Adrenal gland (tissue), 12 donors: ENCODE results near the gene STK35. TPM values are rescaled to one million over a fixed set of nuclear protein-coding genes. Genes with fewer than 3 reads are reported as not detected.

Experiments used
- DNase-seq, 7 donors: peaks; one replicate each; pipeline ENCODE4 v3.0.0-alpha.2; 2019 to 2020
- H3K27ac ChIP-seq, 5 donors: fragments of 200-600 bp; sonication (generic) in 4 of 5; 1 replicate in 3 of 5; 2 replicates in 2 of 5; pipeline versions ENCODE4 v1.5.1 to v1.8.0; 2016 to 2020; ENCODE audit warnings: mild to moderate bottlenecking in 1 of 5
- H3K27me3 ChIP-seq: fragments of 200-600 bp; 2 replicates; pipeline ENCODE4 v1.8.0; 2021
- H3K36me3 ChIP-seq, 2 donors: fragments of 200-600 bp; replicated peaks in 1 of 2; 1 replicate in 1 of 2; 2 replicates in 1 of 2; pipeline versions ENCODE4 v1.5.1 to v1.8.0; 2018 to 2022
- H3K4me1 ChIP-seq, 2 donors: fragments of 200-600 bp; replicated peaks in 1 of 2; 1 replicate in 1 of 2; 2 replicates in 1 of 2; pipeline versions ENCODE4 v1.5.1 to v1.8.0; 2018 to 2021
- H3K4me3 ChIP-seq, 4 donors: fragments of 200-600 bp; sonication (generic) in 3 of 4; one replicate each; pipeline ENCODE4 v1.5.1; 2016 to 2018
- H3K9me3 ChIP-seq, 3 donors: fragments of 200-600 bp; sonication (generic) in 1 of 3; replicated peaks in 1 of 3; 1 replicate in 2 of 3; 2 replicates in 1 of 3; pipeline versions ENCODE4 v1.5.1 to v1.8.0; 2016 to 2021
- CTCF ChIP-seq, 6 experiments: fragments of 450-650 bp in 4 of 6; fragments of 200-600 bp in 2 of 6; sonication (generic) in 1 of 6; IDR thresholded peaks; 1 replicate in 5 of 6; 2 replicates in 1 of 6; pipeline versions ENCODE4 v1.5.1 to v1.8.0; 2016 to 2021; ENCODE audit warnings: antibody characterized with exemption in 6 of 6, mild to moderate bottlenecking in 2 of 6, moderate library complexity in 1 of 6
- POLR2A ChIP-seq, 2 donors: fragments of 450-650 bp; IDR thresholded peaks; one replicate each; pipeline ENCODE4 v1.6.1; 2017; ENCODE audit warnings: antibody characterized with exemption in 2 of 2, mild to moderate bottlenecking in 2 of 2, moderate library complexity in 1 of 2
- WGBS, 4 donors: extraction: QIAGEN DNeasy Blood & Tissue Kit in 2 of 4; methylation state at CpG; one replicate each; pipeline versions ENCODE4 v1.1.5 to v1.1.7; 2013 to 2017; 5-methylcytosine and 5-hydroxymethylcytosine counted together
- intact Hi-C, 2 donors: fragments of 100-400 bp; cut with DNase I; formaldehyde crosslinking; loops; one replicate each; pipeline versions ENCODE4 v1.14.1 to v1.15.0; 2022 to 2023
- polyA plus RNA-seq, 3 donors: library from polyadenylated mRNA; stranded (reverse); fragments of 200-250 nt in 2 of 3; fragments of 350-450 nt in 1 of 3; fragmentation: Illumina TruSeq in 1 of 3; extraction: RNeasy Lipid Tissue Mini Kit (QIAGEN cat#74804) in 1 of 3; gene quantifications; one replicate each; pipeline ENCODE4 v1.2.3, GENCODE V29; 2013 to 2014
- total RNA-seq, 9 donors: library from RNA; depleted of rRNA in 4 of 9; stranded (reverse); fragments of >200 nt in 4 of 9; fragments of 120-200 nt in 1 of 9; fragmentation: NEBNext Ultra II Directional in 1 of 9; extraction: Animal tissue kit (Norgen Biotek cat#: 25700) in 1 of 9; gene quantifications; one replicate each; pipeline versions ENCODE4 v1.1.0 to v1.2.4, GENCODE V29; 2013 to 2023
- donor health status: healthy with polysubstance abuse.
- donor health status: Bipolar disorder and iron deficiency.
- donor health status: DM: yes; HTN: yes; CAD: no.
- donor health status: DM: no; HTN: no; CAD: no.
- donor health status: DM: no; HTN: no; CAD: no.
- donor health status: DM: yes; HTN: yes; CAD: no.

The STK35 gene
- total and polyA plus RNA-seq, 12 donors, result 7.2 to 32.8 (median 20.9) TPM

- no peak overlapping the region for H3K27ac ChIP-seq
- no peaks in the 10 kb centered on the region for H3K36me3 ChIP-seq
- intact Hi-C loops, result no loop called here
- H3K4me3 ChIP-seq, result no peak overlapping the region
- DNase-seq, result no peak
- TF ChIP-seq POLR2A (IDR thresholded peaks at IDR 0.05) (no peak), CTCF (IDR thresholded peaks at IDR 0.05) (no peak)
- H3K4me1 ChIP-seq, result no peaks in the 10 kb centered on the region
- H3K9me3 ChIP-seq, result no peaks in the 10 kb centered on the region
- no peaks in the 10 kb centered on the region for H3K27me3 ChIP-seq
- WGBS, 4 donors, result 92 to 97% (median 95%) methylated on average over 10 of the region's 10 CpGs
Observed at GRCh38 chr20:2165871-2166270, 64.2 kb downstream of the STK35 start.

- no peak for DNase-seq
- no peaks in the 10 kb centered on the region for H3K4me1 ChIP-seq
- 71 to 77% (median 72%) methylated on average over 5 of the region's 5 CpGs for WGBS, 4 donors
- no peak overlapping the region for H3K4me3 ChIP-seq
- TF ChIP-seq CTCF (IDR thresholded peaks at IDR 0.05), result no peak
- no peak for TF ChIP-seq POLR2A (IDR thresholded peaks at IDR 0.05)
- intact Hi-C loops, result no loop called here
- no peaks in the 10 kb centered on the region for H3K27me3 ChIP-seq
- no peaks in the 10 kb centered on the region for H3K36me3 ChIP-seq
- H3K9me3 ChIP-seq, result no peaks in the 10 kb centered on the region
- H3K27ac ChIP-seq, result no peak overlapping the region
Observed at GRCh38 chr20:2167112-2167511, 65.5 kb downstream of the STK35 start.

- Histone ChIP-seq H3K4me1 (no peaks in the 10 kb centered on the region), H3K9me3 (no peaks in the 10 kb centered on the region), H3K27me3 (no peaks in the 10 kb centered on the region), H3K4me3 (no peak overlapping the region), H3K27ac (no peak overlapping the region), H3K36me3 (no peaks in the 10 kb centered on the region)
- peak in 1 of 7 donors; percentile 2 for DNase-seq
- WGBS, 4 donors, result 43 to 70% (median 61%) methylated on average over 12 of the region's 12 CpGs
- intact Hi-C loops, result no loop called here
- TF ChIP-seq CTCF (IDR thresholded peaks at IDR 0.05), result no peak
- TF ChIP-seq POLR2A (IDR thresholded peaks at IDR 0.05), result no peak
Observed at GRCh38 chr20:2168946-2169345, 67.3 kb downstream of the STK35 start.

GRCh38 chr20:2169456-2170088 is 67.9 kb downstream of the STK35 start:
- Histone ChIP-seq H3K4me3 (no peak overlapping the region), H3K9me3 (no peaks in the 10 kb centered on the region), H3K27me3 (no peaks in the 10 kb centered on the region), H3K36me3 (no peaks in the 10 kb centered on the region), H3K27ac (no peak overlapping the region), H3K4me1 (no peaks in the 10 kb centered on the region)
- intact Hi-C loops, result loop anchor here (5.0 to 10.0 kb wide), 5 partner anchors 77 to 405 kb away; no protein-coding TSS in a partner anchor
- peak in 1 of 7 donors; percentile 11 for DNase-seq
- 81 to 88% (median 86%) methylated on average over 10 to 12 of the region's 12 CpGs for WGBS, 4 donors
- no peak for TF ChIP-seq POLR2A (IDR thresholded peaks at IDR 0.05)
- TF ChIP-seq CTCF (IDR thresholded peaks at IDR 0.05), result no peak
